SK-MEL-5 (cell line): ENCODE data around the gene NUF2. TPM values are rescaled to one million over a fixed set of nuclear protein-coding genes. Genes with fewer than 3 reads are reported as not detected.
"Not testable (repeated sequence)": the region's sequence is repeated elsewhere in the genome, so short reads cannot be mapped to it uniquely, and the experiment has no call there.

Experiments used
- DNase-seq: peaks from one replicate; pipeline ENCODE4 v3.0.0-alpha.2; 2016; ENCODE audit warnings: low read depth, low spot score
- in situ Hi-C: cut with HindIII; loops from 2 replicates; pipeline ENCODE4 v1.10.0; 2016; ENCODE audit warnings: low sequenced_read_pairs, high pct_unique_total_duplicates, low pct_unique_long_range_greater_than_20kb
- polyA plus RNA-seq, 2 experiments: library from polyadenylated mRNA; depleted of rRNA; stranded (reverse); fragments of >200 nt; gene quantifications; 2 replicates each; pipeline ENCODE4 v1.2.3, GENCODE V29; 2015
- total RNA-seq: library from RNA; depleted of rRNA; stranded (reverse); fragments of >200 nt; shearing (Covaris generic); gene quantifications from 2 replicates; pipeline ENCODE4 v1.2.3, GENCODE V29; 2014; rRNA removed

NUF2 gene
- total RNA-seq, result 28.7 and 30.1 TPM in 2 replicates
- polyA plus RNA-seq (2015; cell fraction: cytosol; rRNA removed), result 17.9 and 20.0 TPM in 2 replicates
- polyA plus RNA-seq (2015; cell fraction: nucleus; rRNA removed), result 173 and 186 TPM in 2 replicates

- DNase-seq, result peak; percentile 98
- in situ Hi-C loops, result no loop called here
These were observed at the start of gene NUF2 for GRCh38 chr1:163321311-163322305. Gene NUF2, plus strand, starts transcription at chr1:163321954. Its CDS starts 4,098 bp downstream, at chr1:163326052.

GRCh38 chr1:163273766-163274441 is 47.9 kb upstream of the NUF2 start:
- no peak for DNase-seq

GRCh38 chr1:163275222-163275621 is 46.5 kb upstream of the NUF2 start:
- in situ Hi-C loops, result no loop called here
- DNase-seq, result no peak

More at GRCh38 chr1:163273766-163274441, 47.9 kb upstream of the NUF2 start:
- in situ Hi-C loops, result no loop called here

GRCh38 chr1:163278602-163279001 is 43.2 kb upstream of the NUF2 start:
- no peak for DNase-seq
- in situ Hi-C loops, result no loop called here

- in situ Hi-C loops, result not testable (repeated sequence)
These were observed 36.9 kb upstream of the NUF2 start for GRCh38 chr1:163284867-163285266.

GRCh38 chr1:163290025-163290640 is 31.6 kb upstream of the NUF2 start:
- DNase-seq, result no peak
- in situ Hi-C loops, result no loop called here

More at GRCh38 chr1:163284867-163285266, 36.9 kb upstream of the NUF2 start:
- DNase-seq, result not testable (repeated sequence)

- no peak for DNase-seq
- in situ Hi-C loops, result no loop called here
These were observed 30.3 kb upstream of the NUF2 start for GRCh38 chr1:163291461-163291860.

GRCh38 chr1:163292153-163292552 is 29.6 kb upstream of the NUF2 start:
- in situ Hi-C loops, DNase-seq: not testable (repeated sequence)

- in situ Hi-C loops, DNase-seq: not testable (repeated sequence)
These were observed 28.3 kb upstream of the NUF2 start for GRCh38 chr1:163293497-163293896.

- DNase-seq, result no peak
- in situ Hi-C loops, result no loop called here
These were observed 25.8 kb upstream of the NUF2 start for GRCh38 chr1:163295949-163296348.

GRCh38 chr1:163296504-163297263 is 25.1 kb upstream of the NUF2 start:
- in situ Hi-C loops, result no loop called here
- no peak for DNase-seq

- in situ Hi-C loops, result no loop called here
- no peak for DNase-seq
These were observed 23.4 kb upstream of the NUF2 start for GRCh38 chr1:163298365-163298764.

GRCh38 chr1:163300568-163300967 is 21.2 kb upstream of the NUF2 start:
- no peak for DNase-seq
- in situ Hi-C loops, result no loop called here

GRCh38 chr1:163303561-163303960 is 18.2 kb upstream of the NUF2 start:
- no peak for DNase-seq
- in situ Hi-C loops, result no loop called here

- in situ Hi-C loops, result no loop called here
- no peak for DNase-seq
These were observed 16.3 kb upstream of the NUF2 start for GRCh38 chr1:163305441-163305840.

GRCh38 chr1:163307479-163308171 is 14.1 kb upstream of the NUF2 start:
- in situ Hi-C loops, result no loop called here
- no peak for DNase-seq

GRCh38 chr1:163308811-163309210 is 12.9 kb upstream of the NUF2 start:
- in situ Hi-C loops, result no loop called here
- DNase-seq, result no peak
